HCT116 (cell line): Measurements from ENCODE around the gene TMEM140. TPM values are rescaled to one million over a fixed set of nuclear protein-coding genes. Genes with fewer than 3 reads are reported as not detected.

ENCODE experiments used
- ATAC-seq: fragments of 200-7000 bp; cut with Tn5 transposase; 2 replicates; pipeline ENCODE4 v1.9.1; 2020; ENCODE audit warnings: mild to moderate bottlenecking, moderate library complexity
- BruUV-seq: library from RNA; stranded (reverse); fragments of 400-500 nt; replicated peaks from 2 replicates; lab custom pipeline; 2021; lab: Mats Ljungman, UMichigan
- CTCF ChIA-PET: fragments of 300-600 bp; sonication (Branson Sonifier 250); formaldehyde crosslinking; loops from one replicate; lab custom pipeline; 2021; ENCODE audit warnings: antibody characterized with exemption; lab: Charles Lee
- POLR2A ChIA-PET: fragments of 300-600, 350-600 bp; sonication (Branson Sonifier 250); formaldehyde crosslinking; loops from one replicate; lab custom pipeline; 2021; ENCODE audit warnings: antibody characterized with exemption; lab: Charles Lee
- RAD21 ChIA-PET, 2 experiments: fragments of 300-600 bp; sonication (Branson Sonifier 250); formaldehyde crosslinking; loops; one replicate each; lab custom pipeline; 2023; ENCODE audit warnings: low total read pairs in 2 of 2; ENCODE audit not compliant: uncharacterized antibody in 2 of 2, unreplicated experiment in 2 of 2, low non-redundant PET in 1 of 2; lab: Charles Lee
- DNase-seq: peaks from one replicate; pipeline ENCODE4 v3.0.0-alpha.2; 2010; ENCODE audit warnings: low read depth, low spot score
- H2AFZ ChIP-seq: fragments of 200-600 bp; shearing (Covaris generic), sonication (generic); 2 replicates; pipeline ENCODE4 v1.6.1; 2017; ENCODE audit warnings: low read depth, mixed run types, mixed read lengths, antibody characterized with exemption, low read length; ENCODE audit not compliant: poor library complexity, severe bottlenecking
- H3K27ac ChIP-seq: 2 replicates; pipeline ENCODE4 v1.5.1; 2012; ENCODE audit warnings: low read depth, low read length
- H3K27me3 ChIP-seq: fragments of 200-600 bp; sonication (generic); 2 replicates; pipeline ENCODE4 v1.6.1; 2016; ENCODE audit warnings: mixed run types, low read length, mixed read lengths; ENCODE audit not compliant: insufficient read depth
- H3K36me3 ChIP-seq, 2 experiments: fragments of 200-500 bp in 1 of 2; fragments of 200-600 bp in 1 of 2; sonication (Bioruptor generic) in 1 of 2; sonication (generic) in 1 of 2; 2 replicates each; pipeline versions ENCODE4 v1.5.1 to v1.6.1; 2014 to 2016; ENCODE audit warnings: low read length in 2 of 2, inconsistent platforms in 1 of 2, mixed read lengths in 1 of 2, mixed run types in 1 of 2; ENCODE audit not compliant: insufficient read depth in 2 of 2, control insufficient read depth in 1 of 2
- H3K4me1 ChIP-seq, 2 experiments: fragments of 200-600 bp in 1 of 2; sonication (generic) in 1 of 2; 2 replicates each; pipeline versions ENCODE4 v1.5.1 to v1.6.1; 2012 to 2017; ENCODE audit warnings: low read length in 2 of 2, inconsistent platforms in 1 of 2, mild to moderate bottlenecking in 1 of 2, mixed read lengths in 1 of 2, mixed run types in 1 of 2, moderate library complexity in 1 of 2; ENCODE audit not compliant: insufficient read depth in 2 of 2, control insufficient read depth in 1 of 2
- H3K4me2 ChIP-seq: fragments of 200-600 bp; sonication (generic); 2 replicates; pipeline ENCODE4 v1.6.1; 2017; ENCODE audit warnings: mixed run types, low read length, mixed read lengths
- H3K4me3 ChIP-seq, 2 experiments: fragments of 200-600 bp in 1 of 2; sonication (generic) in 1 of 2; replicated peaks in 1 of 2; 2 replicates each; pipeline ENCODE4 v1.5.1; 2011 to 2016; ENCODE audit warnings: low read length in 2 of 2, control low read depth in 1 of 2, low read depth in 1 of 2, mild to moderate bottlenecking in 1 of 2, mixed read lengths in 1 of 2, mixed run types in 1 of 2
- H3K79me2 ChIP-seq: fragments of 200-600 bp; sonication (generic); 2 replicates; pipeline ENCODE4 v1.6.1; 2017; ENCODE audit warnings: mild to moderate bottlenecking, mixed run types, low read length, moderate library complexity, mixed read lengths; ENCODE audit not compliant: insufficient read depth
- H3K9ac ChIP-seq: fragments of 200-600 bp; sonication (generic); 2 replicates; pipeline ENCODE4 v1.6.1; 2016; ENCODE audit warnings: low read length, mixed read lengths
- H3K9me2 ChIP-seq: fragments of 200-600 bp; sonication (generic), shearing (Covaris generic); 2 replicates; pipeline ENCODE4 v1.6.1; 2017; ENCODE audit warnings: mixed run types, mild to moderate bottlenecking, moderate library complexity; ENCODE audit not compliant: insufficient read depth
- H3K9me3 ChIP-seq, 2 experiments: fragments of 200-500 bp in 1 of 2; fragments of 200-600 bp in 1 of 2; sonication (Bioruptor generic) in 1 of 2; sonication (generic) in 1 of 2; 2 replicates each; pipeline ENCODE4 v1.6.1; 2014 to 2017; ENCODE audit warnings: low read length in 2 of 2, mixed read lengths in 2 of 2, inconsistent platforms in 1 of 2, low read depth in 1 of 2, mild to moderate bottlenecking in 1 of 2, mixed run types in 1 of 2, moderate library complexity in 1 of 2; ENCODE audit not compliant: control insufficient read depth in 1 of 2, insufficient read depth in 1 of 2
- H4K20me1 ChIP-seq: fragments of 200-600 bp; sonication (generic), shearing (Covaris generic); 2 replicates; pipeline ENCODE4 v1.6.1; 2017; ENCODE audit warnings: mixed run types, mild to moderate bottlenecking, moderate library complexity; ENCODE audit not compliant: insufficient read depth
- CBX3 ChIP-seq: IDR thresholded peaks from 2 replicates; pipeline ENCODE4 v1.6.1; 2012; ENCODE audit warnings: low read depth
- EGR1 ChIP-seq: IDR thresholded peaks from 2 replicates; pipeline ENCODE4 v1.6.1; 2012; ENCODE audit warnings: low read depth
- MAX ChIP-seq: IDR thresholded peaks from 2 replicates; pipeline ENCODE4 v1.6.1; 2012
- RAD21 ChIP-seq: IDR thresholded peaks from 2 replicates; pipeline ENCODE4 v1.6.1; 2012; ENCODE audit warnings: low read depth, mild to moderate bottlenecking
- SIN3A ChIP-seq: IDR thresholded peaks from 2 replicates; pipeline ENCODE4 v1.6.1; 2012; ENCODE audit warnings: low read depth
- TCF7L2 ChIP-seq: IDR thresholded peaks from 2 replicates; pipeline ENCODE4 v1.7.0; 2011; ENCODE audit warnings: borderline replicate concordance, inconsistent platforms; ENCODE audit not compliant: insufficient read depth, insufficient read length; ENCODE audit errors: extremely low read depth
- YY1 ChIP-seq: IDR thresholded peaks from 2 replicates; pipeline ENCODE4 v1.6.1; 2011; ENCODE audit warnings: low read length, low read depth, moderate library complexity, mild to moderate bottlenecking; ENCODE audit not compliant: insufficient replicate concordance; ENCODE audit errors: extremely low read depth
- ZFX ChIP-seq: fragments of 450-650 bp; IDR thresholded peaks from 2 replicates; pipeline ENCODE4 v1.6.1; 2017
- intact Hi-C: fragments of 100-400 bp; cut with micrococcal nuclease; formaldehyde crosslinking; loops from 2 replicates; pipeline ENCODE4 v1.10.0; 2022
- total RNA-seq: library from RNA; stranded (reverse); gene quantifications from one replicate; pipeline ENCODE4 v1.2.1, GENCODE V29; 2021; ENCODE audit not compliant: unreplicated experiment
- TF ChIP-seq, protein P1 (sequence below): IDR thresholded peaks from 2 replicates; pipeline ENCODE4 v1.6.1; 2012
- TF ChIP-seq, protein P2 (sequence below): IDR thresholded peaks from 2 replicates; pipeline ENCODE4 v1.6.1; 2011; ENCODE audit warnings: mild to moderate bottlenecking, low read length, moderate library complexity; ENCODE audit not compliant: insufficient replicate concordance; ENCODE audit errors: extremely low read depth

TMEM140 gene
- total RNA-seq, 1 experiment from 2014 or later = not detected

DNA sequence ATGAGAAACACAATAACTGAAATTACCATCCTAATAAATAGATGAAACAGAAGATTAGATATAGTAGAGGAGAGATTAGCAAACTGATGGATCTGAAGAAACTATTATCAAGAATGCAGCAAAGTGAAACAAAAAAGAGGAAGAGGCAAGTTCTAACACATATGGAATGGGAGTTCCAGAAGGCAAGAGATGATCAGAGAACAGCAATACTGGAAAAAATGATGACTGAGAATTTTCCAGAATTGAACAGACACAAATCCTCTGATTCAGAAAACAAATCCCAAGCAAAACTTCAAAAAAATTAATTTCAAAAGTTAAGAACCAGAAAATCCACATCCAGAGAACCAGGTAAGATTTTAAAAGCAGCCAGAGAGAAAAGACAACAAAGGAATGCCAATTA, 42.8 kb downstream of the TMEM140 start:
- no peak for DNase-seq
- no peaks in the 10 kb centered on the region for H3K9me3 ChIP-seq
- no peak overlapping the region for H3K27ac ChIP-seq
- no peak overlapping the region for H2AFZ ChIP-seq
- H3K36me3 ChIP-seq = no peaks in the 10 kb centered on the region
- H3K27me3 ChIP-seq = no peaks in the 10 kb centered on the region
- POLR2A ChIA-PET = no interaction called here
- no peak overlapping the region for H3K9ac ChIP-seq
- ATAC-seq = no peak
- CTCF ChIA-PET = no interaction called here
- intact Hi-C loops = no loop called here
- no peak overlapping the region for H3K4me3 ChIP-seq
- H4K20me1 ChIP-seq = no peaks in the 10 kb centered on the region
- RAD21 ChIA-PET = no interaction called here
- TF ChIP-seq RAD21 (no peak), MAX (no peak), EGR1 (no peak), ZFX (no peak), SIN3A (no peak), YY1 (no peak), CBX3 (no peak), TCF7L2 (no peak)
- TF ChIP-seq, protein P1, sequence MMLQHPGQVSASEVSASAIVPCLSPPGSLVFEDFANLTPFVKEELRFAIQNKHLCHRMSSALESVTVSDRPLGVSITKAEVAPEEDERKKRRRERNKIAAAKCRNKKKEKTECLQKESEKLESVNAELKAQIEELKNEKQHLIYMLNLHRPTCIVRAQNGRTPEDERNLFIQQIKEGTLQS = no peak
- TF ChIP-seq, protein P2, sequence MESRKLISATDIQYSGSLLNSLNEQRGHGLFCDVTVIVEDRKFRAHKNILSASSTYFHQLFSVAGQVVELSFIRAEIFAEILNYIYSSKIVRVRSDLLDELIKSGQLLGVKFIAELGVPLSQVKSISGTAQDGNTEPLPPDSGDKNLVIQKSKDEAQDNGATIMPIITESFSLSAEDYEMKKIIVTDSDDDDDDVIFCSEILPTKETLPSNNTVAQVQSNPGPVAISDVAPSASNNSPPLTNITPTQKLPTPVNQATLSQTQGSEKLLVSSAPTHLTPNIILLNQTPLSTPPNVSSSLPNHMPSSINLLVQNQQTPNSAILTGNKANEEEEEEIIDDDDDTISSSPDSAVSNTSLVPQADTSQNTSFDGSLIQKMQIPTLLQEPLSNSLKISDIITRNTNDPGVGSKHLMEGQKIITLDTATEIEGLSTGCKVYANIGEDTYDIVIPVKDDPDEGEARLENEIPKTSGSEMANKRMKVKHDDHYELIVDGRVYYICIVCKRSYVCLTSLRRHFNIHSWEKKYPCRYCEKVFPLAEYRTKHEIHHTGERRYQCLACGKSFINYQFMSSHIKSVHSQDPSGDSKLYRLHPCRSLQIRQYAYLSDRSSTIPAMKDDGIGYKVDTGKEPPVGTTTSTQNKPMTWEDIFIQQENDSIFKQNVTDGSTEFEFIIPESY = no peak
- BruUV-seq = no TSS peak
- H3K79me2 ChIP-seq = no peaks in the 10 kb centered on the region
- no peaks in the 10 kb centered on the region for H3K4me1 ChIP-seq
- H3K4me2 ChIP-seq = no peak overlapping the region
- no peaks in the 10 kb centered on the region for H3K9me2 ChIP-seq
